Measurements from ENCODE around the gene MED31.

DNA sequence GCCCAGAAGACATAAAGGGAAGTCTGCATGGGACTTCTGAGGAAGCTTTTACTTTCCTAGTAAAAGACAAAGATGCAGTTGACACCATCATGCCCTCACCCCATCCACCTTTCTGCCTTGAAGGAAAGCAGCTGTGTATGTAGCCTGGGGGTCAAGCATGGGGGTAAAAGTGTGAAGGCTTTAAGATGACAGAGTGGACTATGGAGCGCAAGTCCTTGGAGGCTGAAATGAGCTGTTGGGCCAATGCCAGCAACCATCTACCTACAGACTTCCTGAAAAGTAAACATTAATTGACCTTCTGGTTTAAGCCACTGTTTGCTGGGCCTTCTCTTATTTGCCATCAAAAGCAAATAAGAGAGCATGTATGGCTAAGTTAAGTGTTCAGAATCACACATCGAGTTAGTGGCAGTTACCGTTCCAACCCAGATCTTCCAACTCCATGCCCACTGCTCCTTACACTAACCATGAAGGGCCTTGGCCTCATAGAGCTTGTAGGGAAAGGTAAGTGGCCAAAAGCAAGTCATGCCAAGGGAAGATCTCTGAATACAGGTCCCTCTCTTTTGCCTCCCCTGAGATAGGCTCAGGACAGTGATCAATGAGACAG is 31.8 kb upstream of the MED31 start:
- TF ChIP-seq REST (IDR thresholded peaks at IDR 0.05; ENCODE audit: insufficient read depth in 1 of 2, low read depth in 2 of 2, low read length in 2 of 2) (no peak), SIN3A (IDR thresholded peaks at IDR 0.05; ENCODE audit: borderline replicate concordance, insufficient read depth, low read length) (no peak), POLR2AphosphoS5 (IDR thresholded peaks at IDR 0.05; ENCODE audit: low read depth, low read length) (no peak)
